Neural crest cell (in vitro differentiated cells): ENCODE results near the gene SLC2A5. TPM values are rescaled to one million over a fixed set of nuclear protein-coding genes. Genes with fewer than 3 reads are reported as not detected.

Source experiments
- DNase-seq: peaks from one replicate; pipeline ENCODE4 v3.0.0; 2021; ENCODE audit warnings: low read depth, mixed read lengths, low spot score
- H3K27ac Mint-ChIP-seq: one replicate; pipeline ENCODE4 v1.8.0; 2021; ENCODE audit warnings: mild to moderate bottlenecking, mixed read lengths; ENCODE audit not compliant: unreplicated experiment
- H3K27me3 Mint-ChIP-seq: 2 replicates; pipeline ENCODE4 v1.8.0; 2021; ENCODE audit warnings: low read depth, mild to moderate bottlenecking, mixed read lengths
- H3K36me3 Mint-ChIP-seq: 2 replicates; pipeline ENCODE4 v1.8.0; 2021; ENCODE audit warnings: low read depth, mild to moderate bottlenecking, mixed read lengths
- H3K4me1 Mint-ChIP-seq: 2 replicates; pipeline ENCODE4 v1.8.0; 2021; ENCODE audit warnings: mixed read lengths
- H3K4me3 Mint-ChIP-seq: one replicate; pipeline ENCODE4 v1.8.0; 2021; ENCODE audit warnings: mild to moderate bottlenecking, mixed read lengths
- H3K9me3 Mint-ChIP-seq: 2 replicates; pipeline ENCODE4 v1.8.0; 2021; ENCODE audit warnings: mixed read lengths
- CTCF ChIP-seq: fragments of 200-600 bp; sonication (generic); conservative IDR thresholded peaks from 2 replicates; pipeline ENCODE4 v1.5.0; 2021; ENCODE audit warnings: antibody characterized with exemption, mild to moderate bottlenecking
- total RNA-seq: library from RNA; stranded (reverse); gene quantifications from 2 replicates; pipeline ENCODE4 v1.2.1, GENCODE V29; 2021

The SLC2A5 gene
- total RNA-seq, 1 donor from 2014 or later, result not detected

GRCh38 chr1:9106286-9106685 is 36.9 kb upstream of the SLC2A5 start:
- DNase-seq, result no peak
- no peak overlapping the region for H3K4me3 Mint-ChIP-seq
- no peak for TF ChIP-seq CTCF
- no peaks in the 10 kb centered on the region for H3K9me3 Mint-ChIP-seq
- no peaks in the 10 kb centered on the region for H3K27me3 Mint-ChIP-seq
- peaks cover 10% of the 10 kb centered on the region for H3K4me1 Mint-ChIP-seq
- H3K36me3 Mint-ChIP-seq, result no peaks in the 10 kb centered on the region
- H3K27ac Mint-ChIP-seq, result peak overlapping the region; percentile 27

GRCh38 chr1:9105336-9105867 is 36.0 kb upstream of the SLC2A5 start:
- Mint-ChIP-seq H3K9me3 (no peaks in the 10 kb centered on the region), H3K27ac (no peak overlapping the region), H3K4me1 (peaks cover 10% of the 10 kb centered on the region), H3K4me3 (no peak overlapping the region), H3K27me3 (no peaks in the 10 kb centered on the region), H3K36me3 (no peaks in the 10 kb centered on the region)
- DNase-seq, result no peak
- no peak for TF ChIP-seq CTCF

- no peaks in the 10 kb centered on the region for H3K4me1 Mint-ChIP-seq
- no peak overlapping the region for H3K4me3 Mint-ChIP-seq
- peak; percentile 28 for DNase-seq
- H3K27me3 Mint-ChIP-seq, result no peaks in the 10 kb centered on the region
- TF ChIP-seq CTCF, result peak; percentile 70
- peaks cover 5% of the 10 kb centered on the region for H3K9me3 Mint-ChIP-seq
- H3K36me3 Mint-ChIP-seq, result peaks cover 2% of the 10 kb centered on the region
- H3K27ac Mint-ChIP-seq, result no peak overlapping the region
These were observed 32.2 kb upstream of the SLC2A5 start for GRCh38 chr1:9101510-9102146.

- H3K4me1 Mint-ChIP-seq, result no peaks in the 10 kb centered on the region
- no peaks in the 10 kb centered on the region for H3K27me3 Mint-ChIP-seq
- peaks cover 5% of the 10 kb centered on the region for H3K36me3 Mint-ChIP-seq
- peaks cover 10% of the 10 kb centered on the region for H3K9me3 Mint-ChIP-seq
- H3K27ac Mint-ChIP-seq, result no peak overlapping the region
- no peak for TF ChIP-seq CTCF
- DNase-seq, result no peak
- no peak overlapping the region for H3K4me3 Mint-ChIP-seq
These were observed 31.1 kb upstream of the SLC2A5 start for GRCh38 chr1:9100471-9101043.

GRCh38 chr1:9099555-9099954 is 30.1 kb upstream of the SLC2A5 start:
- Mint-ChIP-seq H3K4me1 (no peaks in the 10 kb centered on the region), H3K4me3 (no peak overlapping the region), H3K9me3 (peaks cover 14% of the 10 kb centered on the region), H3K36me3 (peaks cover 5% of the 10 kb centered on the region), H3K27ac (no peak overlapping the region), H3K27me3 (peaks cover 3% of the 10 kb centered on the region)
- no peak for TF ChIP-seq CTCF
- DNase-seq, result no peak
